ENCODE results near the gene CEP85. TPM values are rescaled to one million over a fixed set of nuclear protein-coding genes. Genes with fewer than 3 reads are reported as not detected.

Gene CEP85
- total RNA-seq, 1 experiment from 2014 or later, result 37.2 TPM

GRCh38 chr1:26297057-26297790 lies 63.2 kb downstream of the CEP85 start (continued):
- TF ChIP-seq ZBTB33 (IDR thresholded peaks at IDR 0.05; ENCODE audit: extremely low read depth, insufficient replicate concordance, low read length), result no peak
- TF ChIP-seq YY1 (IDR thresholded peaks at IDR 0.05; ENCODE audit: extremely low read depth, insufficient replicate concordance, low read depth, low read length), result no peak
- no peak for TF ChIP-seq CBX3 (IDR thresholded peaks at IDR 0.05; ENCODE audit: low read depth)

- no peak overlapping the region for H3K4me3 ChIP-seq (replicated peaks in 1 of 2; ENCODE audit: low read depth in 1 of 2, low read length in 2 of 2)
- no peak for ATAC-seq
- intact Hi-C loops (cut with micrococcal nuclease), result no loop called here
- no peaks in the 10 kb centered on the region for H3K9me3 ChIP-seq (ENCODE audit: control insufficient read depth in 1 of 2, insufficient read depth in 1 of 2, low read depth in 1 of 2, low read length in 2 of 2)
- H3K4me1 ChIP-seq (ENCODE audit: control insufficient read depth in 1 of 2, insufficient read depth in 2 of 2, low read length in 2 of 2), result peaks cover under 1 to 8% of the 10 kb centered on the region in 2 experiments; a peak in 2 of 4 replicates
- H2AFZ ChIP-seq (ENCODE audit: low read depth, low read length, poor library complexity, severe bottlenecking), result no peak overlapping the region
- ChIA-PET POLR2A (no interaction called here), CTCF (interaction anchor here (2.5 kb wide), 1 partner anchor 12 kb away, joined by 8 read pairs; no protein-coding TSS in a partner anchor), RAD21 (ENCODE audit: low non-redundant PET in 1 of 2, low total read pairs in 2 of 2, uncharacterized antibody in 2 of 2, unreplicated experiment in 2 of 2) (no interaction called here)
- no peaks in the 10 kb centered on the region for H3K79me2 ChIP-seq (ENCODE audit: insufficient read depth, low read length)
- H3K9me2 ChIP-seq (ENCODE audit: insufficient read depth), result no peaks in the 10 kb centered on the region
- no peak overlapping the region for H3K9ac ChIP-seq (ENCODE audit: low read length)
- H3K27me3 ChIP-seq (ENCODE audit: insufficient read depth, low read length), result no peaks in the 10 kb centered on the region
- no peak for DNase-seq (ENCODE audit: low read depth, low spot score)
- TF ChIP-seq MAX (IDR thresholded peaks at IDR 0.05), result no peak
- no peak for TF ChIP-seq SRF (IDR thresholded peaks at IDR 0.05; ENCODE audit: low read depth)
- TF ChIP-seq CTCF (IDR thresholded peaks at IDR 0.05 in 2 of 3, conservative IDR thresholded peaks at IDR 0.05 in 1 of 3; ENCODE audit: borderline replicate concordance in 1 of 3, insufficient read depth in 1 of 3, low read depth in 2 of 3, low read length in 2 of 3), result no peak
- no peak for TF ChIP-seq EZH2 (IDR thresholded peaks at IDR 0.05)
- no peak for TF ChIP-seq YY1 (IDR thresholded peaks at IDR 0.05; ENCODE audit: extremely low read depth, insufficient replicate concordance, low read depth, low read length)
- TF ChIP-seq JUND (IDR thresholded peaks at IDR 0.05), result no peak
- TF ChIP-seq CEBPB (IDR thresholded peaks at IDR 0.05; ENCODE audit: low read depth), result no peak
- no peak for TF ChIP-seq RAD21 (IDR thresholded peaks at IDR 0.05; ENCODE audit: low read depth)
- BruUV-seq (replicated peaks), result no TSS peak
- H4K20me1 ChIP-seq (ENCODE audit: insufficient read depth), result no peaks in the 10 kb centered on the region
- H3K4me2 ChIP-seq (ENCODE audit: low read length), result no peak overlapping the region
- H3K27ac ChIP-seq (ENCODE audit: low read depth, low read length), result no peak overlapping the region
- H3K36me3 ChIP-seq (ENCODE audit: control insufficient read depth in 1 of 2, insufficient read depth in 2 of 2, low read length in 2 of 2), result 0 out of 4 replicates have a peak, but pooled peaks cover 0 to 3% of the 10 kb centered on the region in 2 experiments
Observed at GRCh38 chr1:26297791-26298124, 63.8 kb downstream of the CEP85 start.
